ENCODE measurements around the gene NDUFA3.

GRCh38 chr19:54109651-54110050, 7.0 kb downstream of the NDUFA3 start:
- TF ChIP-seq CTCF (IDR thresholded peaks at IDR 0.05) (no peak), POLR2A (IDR thresholded peaks at IDR 0.05) (no peak)

Data from Peyer's patch (tissue), 4 donors.